Fibroblast of skin of abdomen (primary cell): ENCODE results near the gene KLHL3.

Experiments used
- DNase-seq: peaks from one replicate; pipeline ENCODE4 v3.0.0-alpha.2; 2013

Gene KLHL3

DNA sequence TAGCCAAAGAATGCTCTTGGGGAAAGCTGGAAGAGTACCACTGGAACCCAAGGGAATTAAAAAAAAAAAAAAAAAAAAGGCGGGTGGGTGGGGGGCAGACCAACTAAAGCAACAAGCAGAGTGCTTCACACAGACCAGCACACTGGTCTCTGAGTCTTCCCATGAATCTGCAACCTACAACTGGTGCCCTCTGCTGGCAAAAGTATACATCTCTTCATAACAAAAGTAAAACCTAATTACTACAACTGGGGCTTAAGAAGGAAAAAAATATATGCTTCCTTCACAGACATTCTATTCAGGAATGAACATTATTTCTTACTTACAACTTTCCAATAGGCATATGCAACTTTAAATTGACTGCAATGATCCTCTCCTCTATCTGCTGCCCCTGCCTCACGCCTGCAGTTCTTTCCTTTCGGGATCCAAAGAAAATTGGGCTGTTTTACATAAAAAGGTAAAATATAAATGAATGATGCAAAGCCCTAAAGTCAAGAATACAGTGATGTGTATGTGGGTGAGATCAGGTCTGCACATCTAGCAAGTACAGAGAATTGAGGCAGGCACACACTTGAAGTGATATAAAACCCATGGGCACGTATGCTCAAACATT lies 7.2 kb upstream of the KLHL3 start:
- DNase-seq = peak; percentile 69

DNA sequence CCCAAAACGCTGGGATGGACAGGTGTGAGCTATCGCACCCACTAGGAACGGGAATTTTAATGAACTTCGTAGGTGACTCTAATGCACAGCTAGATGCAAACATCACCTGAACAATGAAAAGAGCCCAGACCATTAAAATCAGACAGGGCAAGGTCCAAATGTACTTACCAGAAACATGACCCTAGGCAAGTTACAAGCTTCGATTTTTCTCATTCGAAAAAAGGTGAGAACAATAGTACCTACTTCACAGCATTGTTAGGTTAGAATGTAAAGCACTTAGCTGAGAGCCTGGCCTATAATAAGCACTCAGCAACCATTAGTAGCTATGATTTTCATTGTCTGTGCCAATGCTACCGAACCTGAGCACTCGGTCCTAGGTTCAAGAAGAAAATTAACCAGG lies 5.8 kb upstream of the KLHL3 start:
- no peak for DNase-seq

DNA sequence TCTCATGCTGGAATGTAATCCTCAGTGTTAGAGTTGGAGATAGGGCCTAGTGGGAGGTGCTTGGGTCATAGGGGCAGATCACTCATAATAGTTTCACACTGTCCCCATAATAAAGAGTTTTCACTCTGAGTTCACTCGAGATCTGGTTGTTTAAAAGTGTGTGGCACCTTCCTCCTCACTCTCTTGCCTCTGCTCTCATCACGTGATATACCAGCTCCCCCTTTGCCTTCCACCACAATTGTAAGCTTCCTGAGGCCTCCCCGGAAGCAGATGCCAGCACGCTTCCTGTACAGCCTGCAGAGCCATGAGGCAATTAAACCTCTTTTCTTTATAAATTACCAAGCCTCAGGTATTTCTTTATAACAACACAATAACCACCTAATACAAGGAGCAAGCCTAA lies 3.8 kb upstream of the KLHL3 start:
- no peak for DNase-seq

DNA sequence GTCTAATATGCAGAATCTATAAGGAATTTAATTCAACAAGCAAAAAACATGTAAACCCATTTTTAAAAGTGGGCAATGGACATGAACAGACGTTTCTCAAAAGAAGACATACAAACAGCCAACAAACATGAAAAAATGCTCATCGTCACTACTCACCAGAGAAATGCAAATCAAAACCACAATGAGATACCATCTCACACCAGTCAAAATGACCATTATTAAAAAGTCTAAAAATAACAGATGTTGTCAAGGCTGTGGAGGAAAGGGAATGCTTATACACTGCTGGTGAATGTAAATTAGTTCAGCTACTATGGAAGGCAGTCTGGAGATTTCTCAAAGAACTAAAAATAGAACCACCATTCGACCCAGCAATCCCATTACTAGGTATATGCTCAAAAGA lies 3.1 kb upstream of the KLHL3 start:
- DNase-seq = no peak

DNA sequence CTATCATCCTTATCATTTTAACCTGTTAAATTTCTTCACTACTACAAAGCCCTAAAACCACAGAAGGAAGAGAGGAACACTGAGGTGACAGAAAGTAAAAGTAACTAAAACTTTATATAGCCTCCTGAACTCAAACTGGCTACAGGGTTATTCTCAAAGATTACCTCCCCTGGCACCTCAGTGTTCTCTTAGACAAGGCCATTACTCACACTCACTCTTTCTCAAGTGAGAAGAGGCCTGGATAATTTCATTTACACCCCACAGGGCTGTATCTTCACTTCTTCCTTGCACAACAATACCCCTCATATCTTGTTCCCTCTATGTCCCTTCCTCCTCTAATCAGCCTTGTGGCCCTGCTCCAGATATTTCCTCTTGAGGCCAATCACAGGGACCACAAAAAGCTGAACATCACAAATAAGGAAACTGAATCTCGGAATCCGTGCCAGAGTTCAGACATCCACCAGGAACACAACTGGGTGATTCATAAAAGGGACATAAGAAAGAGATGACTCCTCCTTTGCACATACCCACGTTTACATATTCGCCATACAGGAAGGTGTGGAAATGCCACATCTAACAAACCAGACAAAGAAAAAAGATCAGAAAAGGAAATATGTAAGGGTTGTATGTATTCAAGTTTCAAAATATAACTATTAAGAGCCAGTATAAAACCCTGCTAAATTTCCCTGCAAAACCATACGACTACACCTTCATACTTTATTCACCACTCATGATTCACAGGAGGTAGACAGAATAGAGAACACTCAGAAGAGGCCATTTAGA lies 1.7 kb upstream of the KLHL3 start:
- DNase-seq = peak; percentile 38

DNA sequence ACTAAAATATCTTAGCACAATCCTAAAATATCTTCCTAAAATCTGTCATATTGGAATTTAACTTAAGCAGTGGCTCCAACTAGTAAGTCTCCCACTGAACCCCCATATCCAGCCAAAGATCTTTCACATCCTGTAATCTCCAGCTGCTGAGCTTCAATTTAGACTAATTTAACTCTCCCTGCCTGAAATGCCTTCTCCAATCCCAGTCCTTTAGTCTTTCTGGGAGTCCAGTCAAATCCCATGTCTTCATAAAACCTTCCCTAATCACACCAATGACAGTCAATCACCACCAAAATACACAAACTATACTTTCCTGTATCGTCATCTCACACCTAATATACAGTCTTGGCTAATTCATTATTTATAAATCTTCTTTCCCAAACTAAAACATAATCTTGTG lies 607 bp upstream of the KLHL3 start:
- no peak for DNase-seq

DNA sequence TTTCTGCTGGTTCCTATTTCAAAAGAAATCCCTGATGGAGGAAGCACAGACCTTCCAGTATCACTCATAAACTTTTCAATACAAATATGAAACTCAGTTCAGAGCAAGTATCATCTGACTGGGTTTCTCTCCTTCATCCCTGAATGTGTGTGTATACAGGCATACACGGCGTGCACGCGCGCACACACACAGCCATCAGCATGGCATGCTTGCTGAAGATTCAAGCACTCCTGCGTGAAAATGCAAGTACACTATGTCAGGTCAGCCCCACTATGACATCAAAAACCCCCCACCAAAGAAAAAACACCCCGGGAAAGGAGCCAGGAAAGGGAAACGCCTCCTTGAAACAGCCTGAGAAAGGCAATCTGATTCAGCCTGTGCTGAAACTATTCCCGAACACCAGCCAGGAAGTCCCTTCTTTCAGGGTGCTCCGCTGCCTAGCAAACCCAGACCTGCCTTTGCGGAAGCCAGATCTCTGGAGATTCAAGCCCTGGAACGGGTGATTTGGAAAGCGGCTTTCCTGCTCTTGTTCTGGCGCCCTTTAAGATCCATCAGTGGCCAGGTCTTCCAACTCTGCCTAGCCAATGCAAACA lies 831 bp downstream of the KLHL3 start:
- peak; percentile 41 for DNase-seq

DNA sequence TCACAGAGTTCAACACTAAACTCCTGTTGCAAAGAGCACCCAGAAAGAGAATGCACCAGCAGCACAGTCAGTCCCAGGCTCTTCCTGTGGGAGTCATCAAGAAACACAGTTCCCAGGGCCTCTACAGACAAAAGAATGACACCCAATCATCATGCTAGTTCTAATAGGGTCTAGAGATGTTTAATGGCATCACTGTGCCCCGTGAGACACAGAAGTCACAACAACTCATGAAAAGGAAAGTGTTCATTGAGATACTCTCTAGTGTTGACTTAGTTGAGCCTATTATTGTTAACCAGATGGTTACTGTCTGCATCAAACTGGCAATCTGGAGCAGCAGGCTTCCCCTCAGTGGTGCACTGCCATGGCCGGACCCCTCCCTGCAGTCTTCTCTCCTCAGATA lies 1.6 kb downstream of the KLHL3 start:
- DNase-seq = no peak

DNA sequence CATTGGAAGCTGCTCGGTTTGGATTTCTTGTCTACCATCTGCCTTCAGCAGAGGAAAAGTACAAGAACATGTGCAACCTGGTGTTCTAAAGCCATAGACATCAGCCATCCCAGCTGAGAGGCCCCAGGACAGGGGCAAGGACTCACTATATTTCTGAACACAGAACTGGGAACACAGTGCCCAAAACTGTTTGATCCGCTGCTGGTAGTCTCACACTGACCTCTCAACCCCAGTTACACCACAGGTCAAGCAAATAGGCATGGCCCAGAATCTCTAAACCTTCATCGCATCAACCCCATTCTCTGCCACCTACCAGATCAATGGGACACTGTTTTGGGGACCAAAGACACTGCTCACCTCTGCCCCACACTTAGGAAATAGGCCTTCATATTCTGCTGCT lies 2.0 kb downstream of the KLHL3 start:
- DNase-seq = no peak

DNA sequence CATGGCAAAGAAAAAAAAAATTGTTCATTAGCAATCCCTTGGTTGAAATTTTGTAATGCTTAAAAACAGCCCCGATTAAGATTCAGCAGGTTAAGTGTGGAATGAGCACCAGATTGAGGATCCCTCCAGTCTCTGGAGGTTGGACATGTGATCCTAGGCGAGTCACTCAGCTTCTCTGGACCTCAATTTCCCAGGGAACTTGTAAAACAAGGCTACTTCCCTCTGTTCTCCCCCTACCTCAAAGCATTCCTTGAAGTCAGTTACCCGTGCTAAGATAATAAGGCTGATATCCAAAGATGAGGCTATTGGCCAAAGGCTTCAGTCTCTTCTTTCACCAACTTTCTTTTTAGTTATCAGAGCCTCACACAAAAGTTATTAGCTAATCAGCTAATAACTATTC lies 2.9 kb downstream of the KLHL3 start:
- DNase-seq = no peak

DNA sequence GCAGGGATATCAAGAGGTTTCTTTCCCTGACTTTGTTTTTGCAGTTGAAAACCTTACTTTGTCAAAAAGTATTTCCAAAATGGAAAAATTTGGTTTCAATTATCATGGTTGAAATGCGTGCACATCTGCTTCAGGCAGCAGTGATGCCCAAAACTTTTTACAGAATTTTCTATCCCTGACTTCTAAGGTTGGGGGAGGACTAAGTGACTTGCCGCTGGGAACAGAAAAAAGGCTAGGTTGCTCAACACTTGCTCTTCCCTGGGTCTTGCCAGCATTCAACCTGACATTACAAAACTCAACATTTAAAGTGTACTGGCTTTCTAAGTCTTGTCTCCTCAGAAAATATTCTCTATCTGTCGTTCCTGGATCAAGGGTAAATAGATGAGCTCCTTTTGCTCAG lies 4.7 kb downstream of the KLHL3 start:
- DNase-seq = peak; percentile 30

DNA sequence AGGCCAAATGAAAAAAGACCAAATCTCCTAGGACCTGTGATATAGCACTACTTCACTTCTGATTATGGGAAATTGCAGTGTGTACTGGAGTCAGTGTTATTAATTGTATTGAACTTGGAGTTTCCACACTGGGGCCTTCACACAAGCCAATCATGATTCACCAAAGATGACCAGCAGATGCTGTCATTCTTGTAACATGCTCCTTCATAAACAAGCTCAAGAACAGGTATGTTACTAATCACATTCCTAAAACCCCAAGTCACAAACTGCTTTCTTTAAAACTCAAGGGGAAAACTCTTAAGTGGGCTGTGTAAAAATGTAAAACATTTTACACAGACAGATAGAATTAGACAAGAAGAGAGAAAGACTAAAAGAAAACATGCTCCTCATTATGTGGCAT lies 5.6 kb downstream of the KLHL3 start:
- DNase-seq = peak; percentile 67

DNA sequence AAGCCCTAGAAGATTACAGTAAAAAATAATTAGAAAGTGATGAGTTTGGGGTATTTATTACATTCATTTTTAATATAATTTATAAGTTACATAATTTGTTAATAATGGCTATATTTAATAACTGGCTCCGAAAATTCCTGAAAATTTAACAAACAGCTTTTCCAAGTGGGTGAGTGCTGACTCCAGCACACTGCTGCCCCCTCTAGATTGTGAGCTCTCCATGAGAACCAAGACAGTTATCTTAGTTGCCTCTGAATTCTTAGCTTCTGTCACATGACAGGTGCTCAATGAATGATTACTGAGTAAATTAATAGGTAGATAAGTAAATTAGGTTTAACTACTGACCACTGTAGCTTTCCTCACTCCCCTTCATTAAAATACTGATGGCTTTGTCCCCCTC lies 7.8 kb downstream of the KLHL3 start:
- DNase-seq = no peak

DNA sequence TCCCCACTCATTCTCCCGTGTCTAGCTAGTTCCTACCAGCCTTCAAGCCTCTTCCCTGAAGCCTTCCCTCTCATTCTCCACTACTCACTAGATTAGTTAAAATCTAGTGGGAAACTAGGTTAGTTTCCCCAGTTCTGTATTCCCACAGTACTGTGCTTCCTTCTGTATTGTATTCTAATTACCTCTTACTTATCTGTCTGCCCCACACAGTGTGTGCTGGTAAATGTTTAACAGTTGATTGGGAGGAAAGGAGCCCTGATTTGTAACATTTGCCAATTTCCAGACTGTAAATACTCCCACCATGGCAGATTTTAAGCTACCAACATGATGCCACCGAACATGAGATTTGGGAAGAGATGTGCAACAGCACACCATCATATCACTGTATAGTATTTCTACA lies 8.3 kb downstream of the KLHL3 start:
- no peak for DNase-seq

DNA sequence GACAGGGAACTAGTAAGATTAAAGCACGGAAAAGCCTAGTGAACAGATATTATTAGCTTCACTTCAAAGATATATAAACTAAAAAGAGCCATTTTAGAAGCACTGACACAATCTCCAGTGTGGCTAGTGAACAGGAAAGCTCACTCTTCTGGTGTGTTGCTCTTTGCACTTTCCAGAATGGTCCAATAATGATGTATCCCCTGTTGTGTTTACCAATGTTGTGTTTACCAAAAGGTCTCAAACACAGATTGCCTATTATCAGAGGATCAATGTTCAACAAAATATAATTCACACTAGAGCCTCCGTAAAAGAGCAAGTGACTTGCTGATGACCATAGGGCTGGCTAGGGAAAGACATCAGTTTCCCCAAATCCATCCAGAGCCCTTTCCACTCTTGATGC lies 11.6 kb downstream of the KLHL3 start:
- no peak for DNase-seq

DNA sequence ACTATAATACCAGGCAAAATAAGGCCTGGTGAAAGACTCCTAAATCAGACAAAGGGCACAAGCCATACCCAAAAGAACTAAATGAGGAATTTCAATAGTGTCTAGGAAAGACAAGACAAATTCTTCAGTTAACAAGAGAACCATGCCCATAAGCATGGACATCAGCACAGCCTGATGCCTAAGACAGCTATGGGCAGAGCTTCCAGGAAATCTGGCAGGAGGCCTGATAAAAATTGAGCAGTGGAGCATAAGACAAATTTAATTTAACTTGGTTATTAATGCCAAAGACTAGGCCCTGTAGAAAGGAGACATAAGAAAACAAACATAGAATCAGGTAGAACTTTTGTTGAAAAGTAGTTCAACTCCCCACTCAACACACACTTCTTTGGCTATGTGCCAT lies 17.3 kb downstream of the KLHL3 start:
- no peak for DNase-seq

DNA sequence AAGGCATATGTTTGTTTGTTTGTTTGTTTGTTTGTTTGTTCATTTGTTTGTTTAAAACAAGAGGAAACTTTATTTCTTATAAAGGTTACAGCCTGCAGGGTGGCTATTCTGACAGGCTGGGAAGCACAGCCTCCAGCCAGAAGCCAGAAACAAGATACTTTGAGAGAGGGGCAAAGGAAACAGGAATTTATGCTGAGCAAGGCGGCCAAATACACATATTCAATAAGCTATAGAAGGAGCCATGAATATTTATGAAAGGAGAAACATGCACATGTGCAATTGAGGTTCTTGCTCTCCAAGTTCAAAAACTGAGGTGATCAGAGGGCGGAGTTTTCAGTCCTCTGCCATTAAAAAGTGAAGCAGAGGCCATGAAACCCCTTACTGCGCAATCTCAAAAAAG lies 19.6 kb downstream of the KLHL3 start:
- DNase-seq = no peak

DNA sequence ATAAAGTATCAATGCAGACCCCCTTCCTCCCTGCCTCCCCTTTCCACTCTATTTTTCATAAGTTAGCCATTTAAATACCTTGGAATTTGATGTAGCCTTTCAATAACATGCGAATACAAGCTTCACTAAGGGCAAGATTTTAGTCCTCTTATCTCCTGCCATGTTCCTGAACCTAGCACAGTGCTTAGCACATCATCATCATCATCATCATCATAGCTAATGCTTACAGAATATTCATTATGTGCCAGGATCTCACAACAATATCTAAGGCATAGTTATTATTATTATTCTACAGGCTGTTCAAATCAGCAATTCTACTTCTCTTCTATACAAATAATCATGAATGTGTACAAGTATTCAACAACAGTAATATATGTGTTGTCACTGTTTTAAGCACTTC lies 20.4 kb downstream of the KLHL3 start:
- no peak for DNase-seq

DNA sequence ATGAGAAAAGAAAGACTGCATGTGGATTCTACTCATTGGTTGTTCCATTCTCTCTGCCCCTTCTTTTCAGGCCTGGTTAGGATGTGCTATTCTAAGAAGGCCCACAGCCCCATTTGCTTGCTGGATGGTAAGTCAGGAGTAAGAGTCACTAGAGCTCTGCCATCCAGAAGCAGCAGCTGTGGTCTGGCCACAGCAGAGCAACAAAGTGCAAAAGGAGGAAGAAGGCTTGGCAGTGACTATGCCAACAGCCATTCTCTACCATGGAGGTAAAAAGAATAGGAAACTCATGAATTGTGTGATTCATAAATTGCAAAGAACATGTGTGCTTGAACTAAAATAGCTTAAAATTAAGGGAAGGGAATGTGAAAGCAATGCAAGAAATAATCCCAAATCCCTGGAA lies 20.9 kb downstream of the KLHL3 start:
- DNase-seq = no peak

DNA sequence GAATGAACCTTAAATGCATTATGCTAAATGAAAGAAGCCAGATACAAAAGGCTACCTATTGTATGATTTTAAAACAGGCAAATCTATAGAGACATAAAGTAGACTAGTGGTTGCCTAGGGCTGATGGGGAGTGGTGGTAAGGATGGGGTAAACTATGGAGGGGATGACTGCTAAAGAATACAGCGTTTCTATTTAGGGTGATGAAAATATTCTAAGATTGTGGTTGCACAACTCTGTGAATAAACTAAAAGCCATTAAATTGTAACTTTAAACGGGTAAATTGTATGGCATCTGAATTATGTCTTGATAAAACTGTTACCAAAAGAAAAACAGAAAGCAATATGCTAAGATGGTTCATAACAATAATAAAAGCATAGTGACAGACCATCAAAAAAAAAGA lies 21.4 kb downstream of the KLHL3 start:
- DNase-seq = no peak

DNA sequence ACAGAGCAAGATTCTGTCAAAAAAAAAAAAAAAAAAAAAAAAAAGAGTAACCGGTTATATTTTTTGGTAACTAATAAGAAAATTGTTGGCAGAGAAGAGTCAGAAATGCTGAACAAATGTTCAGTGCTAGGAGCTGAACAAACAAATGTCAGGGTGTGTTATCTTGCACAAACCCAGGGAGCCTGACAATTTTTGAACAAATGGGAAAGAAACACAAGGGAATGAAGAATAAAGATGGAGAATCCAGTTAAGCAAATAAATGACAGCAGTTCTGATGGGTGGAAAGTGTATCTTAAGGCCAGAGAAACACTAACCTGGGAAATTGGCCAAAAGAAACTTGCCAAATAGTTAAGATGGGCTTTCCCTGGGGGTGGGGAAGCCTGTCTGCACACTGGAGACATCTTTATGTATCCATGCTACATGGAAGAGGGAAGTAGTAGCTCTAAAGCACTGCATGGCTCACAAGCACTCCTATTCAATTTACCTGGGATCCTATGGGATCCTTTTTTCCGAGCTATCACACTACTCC lies 23.7 kb downstream of the KLHL3 start:
- no peak for DNase-seq

DNA sequence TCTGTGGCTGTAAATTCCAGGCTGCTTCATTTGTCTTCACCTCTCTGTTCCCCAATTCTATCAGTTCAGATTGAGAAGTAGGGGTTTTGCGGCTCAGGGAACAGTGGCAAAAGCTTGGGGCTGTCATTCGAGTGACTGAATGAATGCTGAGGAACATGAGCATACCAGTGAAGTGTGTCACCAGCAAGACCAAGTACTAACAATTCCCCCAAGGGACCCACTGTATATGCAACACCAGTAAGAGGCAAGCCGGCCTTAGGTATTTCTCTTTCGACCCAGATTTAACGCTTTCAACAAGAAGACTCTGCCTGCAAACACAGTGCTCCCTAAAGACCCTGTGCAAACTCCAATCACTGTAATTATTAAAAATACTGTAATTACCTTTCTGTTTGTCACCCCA lies 25.8 kb downstream of the KLHL3 start:
- peak; percentile 15 for DNase-seq

DNA sequence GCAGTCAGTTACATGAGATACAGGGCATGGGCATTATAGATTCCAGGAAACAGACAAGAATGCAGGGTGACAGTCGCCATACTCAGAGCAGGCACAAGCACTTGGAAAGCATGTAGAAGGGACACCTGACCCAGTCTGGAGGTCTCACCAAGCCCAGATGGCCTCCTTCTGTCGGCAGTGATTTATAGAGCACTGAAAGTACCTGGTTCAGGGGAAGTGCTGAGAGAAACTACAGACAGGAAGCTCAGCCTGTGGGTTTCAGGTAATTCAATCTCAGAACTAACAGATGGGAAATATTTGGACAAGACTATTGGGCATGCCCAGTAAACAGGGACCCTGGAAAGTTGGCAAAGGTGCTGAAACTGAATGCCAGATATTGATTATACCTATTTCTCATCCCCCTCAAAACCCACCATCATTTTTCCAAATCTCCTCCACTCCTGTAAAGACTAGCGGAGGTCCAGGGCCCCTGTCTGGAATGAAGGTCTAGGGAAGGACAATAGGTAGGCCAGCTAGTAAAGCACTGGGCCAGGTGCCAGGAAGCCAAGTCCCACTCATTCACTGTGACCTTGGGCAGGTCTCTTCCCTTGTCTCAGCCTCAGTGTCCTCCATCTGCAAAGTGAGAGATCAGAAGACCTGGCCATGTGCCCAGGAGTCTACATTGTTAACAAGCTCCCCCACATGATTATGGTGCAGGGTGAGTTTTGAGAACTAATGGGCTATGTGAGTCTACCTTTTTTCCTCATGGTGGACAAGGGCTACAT lies 26.9 kb downstream of the KLHL3 start:
- no peak for DNase-seq
